Measurements from ENCODE around the gene TCF20.

DNA sequence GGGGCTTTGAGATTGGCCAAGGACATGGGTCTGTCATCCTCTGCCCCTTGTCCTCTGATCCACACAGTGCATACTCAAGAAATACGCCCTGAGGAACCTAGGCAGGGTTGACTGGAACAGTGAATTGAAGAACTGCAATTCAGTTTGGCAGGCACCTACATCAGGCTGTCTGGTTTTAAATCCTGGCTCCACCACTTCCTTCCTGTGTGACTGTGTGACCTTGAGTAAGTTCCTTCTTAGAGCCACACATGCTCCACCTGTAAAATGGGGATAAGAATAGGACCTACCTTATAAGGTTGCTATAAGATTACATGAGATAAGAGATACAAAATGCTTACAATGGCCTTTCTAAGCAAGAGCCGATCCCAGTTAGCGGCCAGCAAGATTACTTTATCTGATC is 15.8 kb upstream of the TCF20 start:
- no peak for TF ChIP-seq POLR2A (IDR thresholded peaks at IDR 0.05)
- TF ChIP-seq CTCF (IDR thresholded peaks at IDR 0.05) = no peak
